SK-N-SH (cell line): ENCODE data around the gene CHKB. TPM values are rescaled to one million over a fixed set of nuclear protein-coding genes. Genes with fewer than 3 reads are reported as not detected.

Source experiments
- CTCF ChIA-PET: fragments of 300-600, 350-600 bp; formaldehyde crosslinking; extraction: SDS; loops from one replicate; lab custom pipeline; 2021; lab: Yijun Ruan, JAX
- POLR2A ChIA-PET: fragments of 350-600 bp; sonication (Branson Sonifier 250); formaldehyde crosslinking; extraction: SDS; loops from one replicate; lab custom pipeline; 2020; ENCODE audit warnings: antibody characterized with exemption, inconsistent platforms; lab: Yijun Ruan, JAX
- DNase-seq: peaks from one replicate; pipeline ENCODE4 v3.0.0; 2012
- H2AFZ ChIP-seq: fragments of 200-600 bp; sonication (generic); 2 replicates; pipeline ENCODE4 v1.8.1; 2016; ENCODE audit warnings: antibody characterized with exemption, mild to moderate bottlenecking, low read depth
- H3F3A ChIP-seq: fragments of 200-600 bp; sonication (generic); replicated peaks from 2 replicates; pipeline ENCODE3; 2016; ENCODE audit warnings: antibody characterized with exemption, mild to moderate bottlenecking; ENCODE audit not compliant: insufficient read depth
- H3K27ac ChIP-seq, 2 experiments: fragments of 200-500 bp in 1 of 2; fragments of 200-600 bp in 1 of 2; sonication (Bioruptor generic) in 1 of 2; sonication (generic), shearing (Covaris generic) in 1 of 2; 2 replicates each; pipeline versions ENCODE4 v1.5.1 to v1.6.1; 2014 to 2016; ENCODE audit warnings: low read depth in 2 of 2, inconsistent platforms in 1 of 2, low read length in 1 of 2, mild to moderate bottlenecking in 1 of 2, mixed read lengths in 1 of 2
- H3K27me3 ChIP-seq: fragments of 200-600 bp; sonication (generic), shearing (Covaris generic); 2 replicates; pipeline ENCODE4 v1.6.1; 2016; ENCODE audit warnings: mixed run types; ENCODE audit not compliant: insufficient read depth
- H3K36me3 ChIP-seq, 2 experiments: fragments of 200-500 bp in 1 of 2; fragments of 200-600 bp in 1 of 2; sonication (Bioruptor generic) in 1 of 2; sonication (generic) in 1 of 2; replicated peaks in 1 of 2; 2 replicates each; pipeline versions ENCODE3 to v1.5.1; 2014 to 2016; ENCODE audit warnings: low read length in 1 of 2, mild to moderate bottlenecking in 1 of 2; ENCODE audit not compliant: insufficient read depth in 2 of 2, control insufficient read depth in 1 of 2
- H3K4me1 ChIP-seq, 2 experiments: fragments of 200-500 bp in 1 of 2; fragments of 200-600 bp in 1 of 2; sonication (Bioruptor generic) in 1 of 2; sonication (generic), shearing (Covaris generic) in 1 of 2; 2 replicates each; pipeline versions ENCODE4 v1.5.1 to v1.6.1; 2014 to 2016; ENCODE audit warnings: low read depth in 1 of 2, low read length in 1 of 2, mixed run types in 1 of 2; ENCODE audit not compliant: insufficient read depth in 2 of 2, control insufficient read depth in 1 of 2
- H3K4me2 ChIP-seq: fragments of 200-600 bp; sonication (generic), shearing (Covaris generic); 2 replicates; pipeline ENCODE4 v1.6.1; 2017; ENCODE audit warnings: mixed run types
- H3K4me3 ChIP-seq, 2 experiments: fragments of 200-500 bp in 1 of 2; fragments of 200-600 bp in 1 of 2; sonication (Bioruptor generic) in 1 of 2; sonication (generic), shearing (Covaris generic) in 1 of 2; 2 replicates each; pipeline versions ENCODE4 v1.5.1 to v1.8.1; 2014 to 2016; ENCODE audit warnings: low read depth in 2 of 2, inconsistent platforms in 1 of 2, low read length in 1 of 2, mild to moderate bottlenecking in 1 of 2, mixed read lengths in 1 of 2, moderate library complexity in 1 of 2
- H3K79me2 ChIP-seq: fragments of 200-600 bp; sonication (generic); 2 replicates; pipeline ENCODE4 v1.8.1; 2017; ENCODE audit warnings: mild to moderate bottlenecking; ENCODE audit not compliant: insufficient read depth
- H3K9ac ChIP-seq: fragments of 200-600 bp; sonication (generic); 2 replicates; pipeline ENCODE4 v1.6.1; 2017; ENCODE audit warnings: mixed run types
- H3K9me2 ChIP-seq: fragments of 200-600 bp; sonication (generic); 2 replicates; pipeline ENCODE4 v1.6.1; 2017; ENCODE audit warnings: mixed run types
- H3K9me3 ChIP-seq: fragments of 200-600 bp; sonication (generic); 2 replicates; pipeline ENCODE4 v1.6.1; 2017; ENCODE audit warnings: mixed run types, mild to moderate bottlenecking, moderate library complexity
- H4K20me1 ChIP-seq: fragments of 200-600 bp; sonication (generic); 2 replicates; pipeline ENCODE4 v1.6.1; 2017; ENCODE audit warnings: mild to moderate bottlenecking, mixed run types; ENCODE audit not compliant: insufficient read depth
- CHD2 ChIP-seq: fragments of 150-350 bp; IDR thresholded peaks from 2 replicates; pipeline ENCODE4 v1.6.1; 2018; ENCODE audit warnings: low read length; ENCODE audit not compliant: partially characterized antibody
- FOSL2 ChIP-seq: IDR thresholded peaks from 2 replicates; pipeline ENCODE4 v1.4.0; 2012; ENCODE audit warnings: low read depth, mild to moderate bottlenecking, moderate library complexity, borderline replicate concordance
- GATA2 ChIP-seq: sonication (generic); formaldehyde crosslinking; IDR thresholded peaks from 2 replicates; pipeline ENCODE4 v1.5.0; 2020; ENCODE audit warnings: mild to moderate bottlenecking, missing genetic modification reagents
- JUND ChIP-seq: IDR thresholded peaks from 2 replicates; pipeline ENCODE4 v1.4.0; 2012
- MXI1 ChIP-seq: IDR thresholded peaks from 2 replicates; pipeline ENCODE4 v1.6.1; 2012; ENCODE audit warnings: mild to moderate bottlenecking, low read depth, low read length, improper control_type of control experiment
- NRF1 ChIP-seq: IDR thresholded peaks from 2 replicates; pipeline ENCODE4 v1.6.1; 2012; ENCODE audit warnings: low read depth, mild to moderate bottlenecking, low read length
- PBX3 ChIP-seq: IDR thresholded peaks from 2 replicates; pipeline ENCODE4; 2012
- POLR2AphosphoS5 ChIP-seq: IDR thresholded peaks from 2 replicates; pipeline ENCODE4 v1.6.1; 2012; ENCODE audit warnings: low read depth, low read length
- RFX5 ChIP-seq: IDR thresholded peaks from 2 replicates; pipeline ENCODE4 v1.6.1; 2012; ENCODE audit warnings: mild to moderate bottlenecking, improper control_type of control experiment, low read length
- RXRA ChIP-seq: IDR thresholded peaks from 2 replicates; pipeline ENCODE4 v1.4.0; 2012; ENCODE audit warnings: low read depth, mild to moderate bottlenecking, borderline replicate concordance
- TAF1 ChIP-seq: IDR thresholded peaks from 2 replicates; pipeline ENCODE4 v1.6.1; 2012; ENCODE audit warnings: low read depth, mild to moderate bottlenecking, low read length, moderate library complexity, borderline replicate concordance
- TEAD4 ChIP-seq: IDR thresholded peaks from 2 replicates; pipeline ENCODE4 v1.4.0; 2012; ENCODE audit warnings: mild to moderate bottlenecking, borderline replicate concordance; ENCODE audit not compliant: insufficient read depth
- YY1 ChIP-seq: IDR thresholded peaks from 2 replicates; pipeline ENCODE4 v1.4.0; 2012; ENCODE audit warnings: low read depth, mild to moderate bottlenecking
- WGBS: methylation state at CpG from one replicate; pipeline ENCODE4 v1.1.6; 2017; ENCODE audit warnings: low lambda C conversion rate; 5-methylcytosine and 5-hydroxymethylcytosine counted together
- polyA plus RNA-seq, 3 experiments: library from polyadenylated mRNA; depleted of rRNA; stranded (reverse); fragments of >200 nt; gene quantifications; 2 replicates each; pipeline ENCODE4 v1.2.3, GENCODE V29; 2012
- TF ChIP-seq, protein P1 (sequence below): fragments of 150-350 bp; IDR thresholded peaks from 2 replicates; pipeline ENCODE4 v1.6.1; 2017; ENCODE audit warnings: antibody characterized with exemption, low read length, low read depth, borderline replicate concordance
- TF ChIP-seq, protein P2 (sequence below): fragments of 150-350 bp; IDR thresholded peaks from 2 replicates; pipeline ENCODE4 v1.6.1; 2016; ENCODE audit warnings: mild to moderate bottlenecking, low read depth, low read length
- TF ChIP-seq, protein P3 (sequence below): IDR thresholded peaks from 2 replicates; pipeline ENCODE4 v1.4.0; 2012; ENCODE audit warnings: low read depth

The CHKB gene
- polyA plus RNA-seq, 1 of the 3 experiments (the other 2 are of a cell fraction), result 39.6 TPM

- H3K36me3 ChIP-seq, result peaks cover 0 to 9% of the 10 kb centered on the region in 2 experiments
- peaks cover 0 to 14% of the 10 kb centered on the region in 2 experiments; a peak in 1 of 4 replicates for H3K4me1 ChIP-seq
- no peaks in the 10 kb centered on the region for H3K9me3 ChIP-seq
- 95% methylated on average over 23 of the region's 23 CpGs for WGBS
- no peaks in the 10 kb centered on the region for H3K27me3 ChIP-seq
- no peaks in the 10 kb centered on the region for H3K9me2 ChIP-seq
- no peak for TF ChIP-seq JUND
- TF ChIP-seq, protein P1, sequence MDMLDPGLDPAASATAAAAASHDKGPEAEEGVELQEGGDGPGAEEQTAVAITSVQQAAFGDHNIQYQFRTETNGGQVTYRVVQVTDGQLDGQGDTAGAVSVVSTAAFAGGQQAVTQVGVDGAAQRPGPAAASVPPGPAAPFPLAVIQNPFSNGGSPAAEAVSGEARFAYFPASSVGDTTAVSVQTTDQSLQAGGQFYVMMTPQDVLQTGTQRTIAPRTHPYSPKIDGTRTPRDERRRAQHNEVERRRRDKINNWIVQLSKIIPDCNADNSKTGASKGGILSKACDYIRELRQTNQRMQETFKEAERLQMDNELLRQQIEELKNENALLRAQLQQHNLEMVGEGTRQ, result no peak
- TF ChIP-seq GATA2, result no peak
- no peak for TF ChIP-seq RFX5
- TF ChIP-seq TEAD4, result no peak
- no peak for TF ChIP-seq TAF1
- no peak for TF ChIP-seq FOSL2
- TF ChIP-seq RXRA, result no peak
- no peak for TF ChIP-seq POLR2AphosphoS5
- TF ChIP-seq YY1, result no peak
- no peak for TF ChIP-seq MXI1
- TF ChIP-seq, protein P2, sequence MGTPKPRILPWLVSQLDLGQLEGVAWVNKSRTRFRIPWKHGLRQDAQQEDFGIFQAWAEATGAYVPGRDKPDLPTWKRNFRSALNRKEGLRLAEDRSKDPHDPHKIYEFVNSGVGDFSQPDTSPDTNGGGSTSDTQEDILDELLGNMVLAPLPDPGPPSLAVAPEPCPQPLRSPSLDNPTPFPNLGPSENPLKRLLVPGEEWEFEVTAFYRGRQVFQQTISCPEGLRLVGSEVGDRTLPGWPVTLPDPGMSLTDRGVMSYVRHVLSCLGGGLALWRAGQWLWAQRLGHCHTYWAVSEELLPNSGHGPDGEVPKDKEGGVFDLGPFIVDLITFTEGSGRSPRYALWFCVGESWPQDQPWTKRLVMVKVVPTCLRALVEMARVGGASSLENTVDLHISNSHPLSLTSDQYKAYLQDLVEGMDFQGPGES, result no peak
- TF ChIP-seq NRF1, result no peak
- TF ChIP-seq CHD2, result no peak
- TF ChIP-seq, protein P3, sequence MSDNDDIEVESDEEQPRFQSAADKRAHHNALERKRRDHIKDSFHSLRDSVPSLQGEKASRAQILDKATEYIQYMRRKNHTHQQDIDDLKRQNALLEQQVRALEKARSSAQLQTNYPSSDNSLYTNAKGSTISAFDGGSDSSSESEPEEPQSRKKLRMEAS, result no peak
- no peak for TF ChIP-seq PBX3
- TF ChIP-seq, all 33 proteins: peak for 0
- Histone ChIP-seq H3K9ac (peak overlapping the region; percentile 96), H3F3A (no peaks in the 10 kb centered on the region), H4K20me1 (no peaks in the 10 kb centered on the region), H2AFZ (no peak overlapping the region), H3K4me2 (peak overlapping the region; percentile 90), H3K27ac (no peak overlapping the region), H3K79me2 (peaks cover 24% of the 10 kb centered on the region; the same call in 1 of the 2 replicates), H3K4me3 (0 out of 4 replicates have a peak overlapping the region, but pooled peaks of 1 of the 2 experiments have one; percentile 94)
- DNase-seq, result no peak
- ChIA-PET POLR2A (interaction anchor here (0.7 kb wide), 1 partner anchor 36 kb away, joined by 4 read pairs; no protein-coding TSS in a partner anchor), CTCF (interaction anchor here (0.7 to 1.1 kb wide), 3 partner anchors 36 to 258 kb away, joined by 3 to 4 read pairs (median 3); no protein-coding TSS in a partner anchor)
These were observed 1.8 kb upstream of the CHKB start for GRCh38 chr22:50584106-50585096.
